ENCODE measurements around the gene MROH2A.

Gene MROH2A

GRCh38 chr2:233818639-233819621, 40.8 kb downstream of the MROH2A start:
- DNase-seq, result no peak

GRCh38 chr2:233819884-233820773, 42.0 kb downstream of the MROH2A start:
- DNase-seq, result no peak

- no peak for DNase-seq
These were observed 42.6 kb downstream of the MROH2A start for GRCh38 chr2:233820774-233821105.

- no peak for DNase-seq
These were observed 43.1 kb downstream of the MROH2A start for GRCh38 chr2:233821196-233821595.

GRCh38 chr2:233821709-233822100, 43.6 kb downstream of the MROH2A start:
- no peak for DNase-seq

GRCh38 chr2:233822101-233822771, 44.1 kb downstream of the MROH2A start:
- DNase-seq, result no peak

GRCh38 chr2:233822781-233823730, 44.9 kb downstream of the MROH2A start:
- no peak for DNase-seq

- DNase-seq, result no peak
These were observed 45.6 kb downstream of the MROH2A start for GRCh38 chr2:233823731-233824121.

GRCh38 chr2:233824373-233824772, 46.2 kb downstream of the MROH2A start:
- no peak for DNase-seq

GRCh38 chr2:233828546-233829192, 50.5 kb downstream of the MROH2A start:
- DNase-seq, result no peak

- DNase-seq, result no peak
These were observed 51.3 kb downstream of the MROH2A start for GRCh38 chr2:233829193-233830110.

- DNase-seq, result no peak
These were observed 52.1 kb downstream of the MROH2A start for GRCh38 chr2:233830111-233830802.

- no peak for DNase-seq
These were observed 53.0 kb downstream of the MROH2A start for GRCh38 chr2:233831011-233831721.

- no peak for DNase-seq
These were observed 53.7 kb downstream of the MROH2A start for GRCh38 chr2:233831861-233832260.

GRCh38 chr2:233832414-233832813, 54.3 kb downstream of the MROH2A start:
- DNase-seq, result no peak

GRCh38 chr2:233832869-233833311, 54.8 kb downstream of the MROH2A start:
- DNase-seq, result no peak

GRCh38 chr2:233833345-233833744, 55.2 kb downstream of the MROH2A start:
- no peak for DNase-seq
